K562 (cell line): ENCODE measurements around the gene RCL1. TPM values are rescaled to one million over a fixed set of nuclear protein-coding genes. Genes with fewer than 3 reads are reported as not detected.
A peak's percentile ranks its signal among the peaks of the same experiment; 100 is the strongest.

Experiments
- ATAC-seq: fragments of 200-7000 bp; cut with Tn5 transposase; 3 replicates; pipeline ENCODE4 v1.9.1; 2020; ENCODE audit warnings: moderate library complexity
- BruUV-seq: library from RNA; stranded (reverse); fragments of 400-500 nt; replicated peaks from 2 replicates; lab custom pipeline; 2021; lab: Mats Ljungman, UMichigan
- CTCF ChIA-PET: fragments of 300-600 bp; formaldehyde crosslinking; extraction: SDS; loops from one replicate; lab custom pipeline; 2021; ENCODE audit warnings: low intra/inter-chr PET ratio; lab: Yijun Ruan, JAX
- POLR2A ChIA-PET: fragments of 300-600, 350-650 bp; sonication (Branson Sonifier 250); formaldehyde crosslinking; extraction: SDS; loops from one replicate; lab custom pipeline; 2021; ENCODE audit warnings: antibody characterized with exemption, inconsistent platforms; lab: Yijun Ruan, JAX
- DNase-seq, 4 experiments: peaks; one replicate each; pipeline versions ENCODE4 v3.0.0 to v3.0.0-alpha.2; 2011 to 2018; ENCODE audit warnings: low spot score in 3 of 4, mixed read lengths in 3 of 4; ENCODE audit errors: extremely low read depth in 1 of 4
- FAIRE-seq: peaks from 2 replicates; lab custom pipeline; 2011; peaks lifted over from hg19 to GRCh38; lab: Jason Lieb, UNC
- H2AFZ ChIP-seq: 2 replicates; pipeline ENCODE4 v1.6.0; 2011; ENCODE audit warnings: low read depth, low read length, control low read depth, inconsistent platforms
- H3K27ac ChIP-seq: fragments of 200-600 bp; 3 replicates; pipeline ENCODE4 v1.8.0; 2011; ENCODE audit warnings: low read depth, mild to moderate bottlenecking, control low read depth, inconsistent platforms, low read length, moderate library complexity, mixed read lengths; ENCODE audit errors: extremely low read depth
- H3K27me3 ChIP-seq, 2 experiments: fragments of 300-600 bp in 1 of 2; 2 replicates in 1 of 2; 3 replicates in 1 of 2; pipeline versions ENCODE4 v1.6.0 to v1.8.0; 2011; ENCODE audit warnings: inconsistent platforms in 2 of 2, low read length in 2 of 2, mild to moderate bottlenecking in 1 of 2, mixed read lengths in 1 of 2, moderate library complexity in 1 of 2; ENCODE audit not compliant: control insufficient read depth in 2 of 2, insufficient read depth in 2 of 2
- H3K36me3 ChIP-seq: fragments of 300-600 bp; 3 replicates; pipeline ENCODE4 v1.8.0; 2011; ENCODE audit warnings: mild to moderate bottlenecking, low read length, inconsistent platforms; ENCODE audit not compliant: control insufficient read depth, insufficient read depth
- H3K4me1 ChIP-seq, 2 experiments: fragments of 200-600 bp in 1 of 2; replicated peaks in 1 of 2; 2 replicates in 1 of 2; 3 replicates in 1 of 2; pipeline versions ENCODE4 v1.5.1 to v1.8.0; 2011; ENCODE audit warnings: inconsistent platforms in 2 of 2, low read length in 2 of 2, mild to moderate bottlenecking in 1 of 2, mixed read lengths in 1 of 2, moderate library complexity in 1 of 2; ENCODE audit not compliant: control insufficient read depth in 2 of 2, insufficient read depth in 2 of 2
- H3K4me2 ChIP-seq: 2 replicates; pipeline ENCODE4 v1.6.1; 2011; ENCODE audit warnings: low read length, control low read depth, inconsistent platforms, mixed read lengths; ENCODE audit not compliant: insufficient read depth
- H3K4me3 ChIP-seq: fragments of 200-600 bp; sonication (generic), shearing (Covaris generic); 2 replicates; pipeline ENCODE4 v1.5.1; 2016; ENCODE audit warnings: control low read depth, inconsistent platforms
- H3K79me2 ChIP-seq: fragments of 200-600 bp; 3 replicates; pipeline ENCODE4 v1.8.0; 2011; ENCODE audit warnings: low read length, inconsistent platforms; ENCODE audit not compliant: control insufficient read depth, insufficient read depth
- H3K9ac ChIP-seq, 2 experiments: 2 replicates each; pipeline versions ENCODE4 v1.6.0 to v1.6.1; 2011; ENCODE audit warnings: low read depth in 2 of 2, low read length in 2 of 2, control low read depth in 1 of 2, inconsistent platforms in 1 of 2, mild to moderate bottlenecking in 1 of 2, mixed read lengths in 1 of 2; ENCODE audit not compliant: insufficient read depth in 1 of 2
- H3K9me1 ChIP-seq: one replicate; pipeline ENCODE4 v1.6.0; 2011; ENCODE audit warnings: inconsistent platforms, mild to moderate bottlenecking, low read length, moderate library complexity; ENCODE audit not compliant: control insufficient read depth, insufficient read depth
- H3K9me3 ChIP-seq: replicated peaks from 2 replicates; pipeline ENCODE4 v1.5.1; 2011; ENCODE audit warnings: low read depth, low read length, inconsistent platforms; ENCODE audit not compliant: control insufficient read depth, insufficient read depth
- H4K20me1 ChIP-seq: replicated peaks from 2 replicates; pipeline ENCODE4 v1.6.1; 2011; ENCODE audit warnings: low read length, inconsistent platforms, mixed read lengths; ENCODE audit not compliant: control insufficient read depth, insufficient read depth
- ARHGAP35 ChIP-seq: fragments of 450-650 bp; IDR thresholded peaks from 2 replicates; pipeline ENCODE4 v1.6.1; 2018; ENCODE audit not compliant: partially characterized antibody
- BRD9 ChIP-seq: fragments of 450-650 bp; IDR thresholded peaks from 2 replicates; pipeline ENCODE4 v1.6.1; 2018; ENCODE audit warnings: low read depth; ENCODE audit not compliant: partially characterized antibody
- E2F4 ChIP-seq: sonication (generic); formaldehyde crosslinking; IDR thresholded peaks from 2 replicates; pipeline ENCODE4 v1.8.0; 2022; ENCODE audit warnings: mild to moderate bottlenecking, low read depth, missing genetic modification reagents
- PML ChIP-seq: IDR thresholded peaks from 2 replicates; pipeline ENCODE4 v1.6.1; 2012; ENCODE audit warnings: low read length, inconsistent platforms
- POLR2B ChIP-seq: fragments of 450-650 bp; IDR thresholded peaks from 2 replicates; pipeline ENCODE4 v1.6.1; 2018; ENCODE audit warnings: low read depth; ENCODE audit not compliant: partially characterized antibody
- TAF9B ChIP-seq: fragments of 450-650 bp; IDR thresholded peaks from 2 replicates; pipeline ENCODE4 v1.6.1; 2018; ENCODE audit warnings: mild to moderate bottlenecking; ENCODE audit not compliant: partially characterized antibody
- YY1 ChIP-seq, 3 experiments: IDR thresholded peaks; 2 replicates each; pipeline ENCODE4 v1.6.1; 2011; ENCODE audit warnings: low read length in 2 of 3, mild to moderate bottlenecking in 2 of 3, moderate library complexity in 2 of 3, borderline replicate concordance in 1 of 3, control low read depth in 1 of 3, low read depth in 1 of 3; ENCODE audit not compliant: insufficient read depth in 3 of 3, insufficient replicate concordance in 2 of 3, control insufficient read depth in 1 of 3, insufficient read length in 1 of 3; ENCODE audit errors: extremely low read depth in 1 of 3
- ZNF445 ChIP-seq: fragments of 250-450 bp; sonication (Bioruptor Pico); IDR thresholded peaks from 2 replicates; pipeline ENCODE4 v1.4.0; 2020; ENCODE audit warnings: low read depth, mild to moderate bottlenecking, moderate library complexity
- ZNF561 ChIP-seq: fragments of 450-650 bp; formaldehyde crosslinking; conservative IDR thresholded peaks from 2 replicates; pipeline ENCODE4 v1.4.0; 2020; ENCODE audit warnings: mild to moderate bottlenecking, moderate library complexity
- in situ Hi-C: fragments of 300-500 bp; cut with MboI; formaldehyde crosslinking; loops from 4 replicates; pipeline ENCODE4 v1.15.0; 2018; ENCODE audit warnings: inconsistent platforms, mixed read lengths
- intact Hi-C: fragments of 100-400 bp; cut with micrococcal nuclease; formaldehyde crosslinking; loops from 2 replicates; pipeline ENCODE4 v1.14.2; 2022
- polyA plus RNA-seq, 8 experiments: library from polyadenylated mRNA; depleted of rRNA in 4 of 8; stranded (reverse) in 5 of 8; unstranded in 3 of 8; fragments of >200 nt; fragmentation: Nextera tagmentation in 2 of 8; fragmentation: Illumina TruSeq in 1 of 8; extraction: Ambion mirVana in 2 of 8; extraction: Trizol in 1 of 8; gene quantifications; 2 replicates each; pipeline versions ENCODE4 v1.2.1 to v1.2.3, GENCODE V29; 2011 to 2014; ENCODE audit warnings: inconsistent platforms in 1 of 8, missing spikeins in 1 of 8
- total RNA-seq, 7 experiments: library from RNA; depleted of rRNA in 6 of 7; stranded (reverse); fragments of >200 nt in 6 of 7; fragmentation: Illumina TruSeq in 2 of 7; extraction: Trizol in 2 of 7; gene quantifications; 2 replicates each; pipeline versions ENCODE4 v1.2.1 to v1.2.3, GENCODE V29; 2011 to 2021; ENCODE audit warnings: low replicate concordance in 1 of 7

Gene RCL1
- total and polyA plus RNA-seq, 9 of the 15 experiments (the other 6 are each of a cell fraction or from before 2014, with no cell fraction given), result 24.0 to 67.7 (median 38.6) TPM

GRCh38 chr9:4814913-4815312 lies 22.2 kb downstream of the RCL1 start:
- Histone ChIP-seq H3K9me3 (peaks cover 2% of the 10 kb centered on the region; the same call in 1 of the 2 replicates), H3K27ac (no peak overlapping the region; the same call in 2 of the 3 replicates), H3K79me2 (peaks cover 93% of the 10 kb centered on the region), H3K4me2 (no peak overlapping the region), H3K4me3 (no peak overlapping the region), H2AFZ (no peak overlapping the region), H3K4me1 (peaks cover 9 to 20% of the 10 kb centered on the region in 2 experiments; a peak in 4 of 5 replicates), H3K9me1 (no peaks in the 10 kb centered on the region), H3K36me3 (0 out of 3 replicates have a peak, but pooled peaks cover 4% of the 10 kb centered on the region), H3K9ac (no peak overlapping the region), H4K20me1 (no peaks in the 10 kb centered on the region), H3K27me3 (no peaks in the 10 kb centered on the region)
- POLR2A ChIA-PET, result interaction anchor here (0.7 to 1.6 kb wide), 2 partner anchors 13 to 106 kb away, joined by 3 to 5 read pairs; no protein-coding TSS in a partner anchor
- ATAC-seq (no peak), DNase-seq (no peak), FAIRE-seq (no peak)
- intact Hi-C loops, result loop anchor here (2.0 kb wide), 1 partner anchor 16 kb away; no protein-coding TSS in a partner anchor
- no TSS peak for BruUV-seq
- in situ Hi-C loops, result no loop called here
- no peak for TF ChIP-seq TAF9B
- no peak for TF ChIP-seq ZNF561 (CRISPR knock-in tag)
- TF ChIP-seq ARHGAP35, result no peak
- no peak for TF ChIP-seq PML
- peak; percentile 16 for TF ChIP-seq BRD9
- no peak for TF ChIP-seq E2F4
- TF ChIP-seq YY1 (IDR thresholded peaks at IDR 0.05; ENCODE audit: borderline replicate concordance in 1 of 3, control insufficient read depth in 1 of 3, extremely low read depth in 1 of 3, insufficient read depth in 3 of 3, insufficient read length in 1 of 3, insufficient replicate concordance in 2 of 3, low read depth in 1 of 3, low read length in 2 of 3), result no peak
- no peak for TF ChIP-seq POLR2B
- TF ChIP-seq ZNF445 (CRISPR knock-in tag), result peak; percentile 53; the same call in 1 of the 2 replicates
- CTCF ChIA-PET, result no interaction called here
